Rectal smooth muscle tissue (tissue), 1 donor: ENCODE measurements around the gene ZMPSTE24.
A peak's percentile ranks its signal among the peaks of the same experiment; 100 is the strongest.

ENCODE experiments used
- H3K27ac ChIP-seq: one replicate; pipeline ENCODE4 v1.7.0; 2013; ENCODE audit warnings: low read depth, low read length, inconsistent platforms
- H3K27me3 ChIP-seq: one replicate; pipeline ENCODE4 v1.7.0; 2013; ENCODE audit warnings: low read length; ENCODE audit not compliant: control insufficient read depth, insufficient read depth
- H3K36me3 ChIP-seq: one replicate; pipeline ENCODE4 v1.7.0; 2013; ENCODE audit warnings: low read length; ENCODE audit not compliant: control insufficient read depth, insufficient read depth
- H3K4me1 ChIP-seq: one replicate; pipeline ENCODE4 v1.7.0; 2013; ENCODE audit warnings: low read length; ENCODE audit not compliant: control insufficient read depth, insufficient read depth
- H3K4me3 ChIP-seq: one replicate; pipeline ENCODE4 v1.7.0; 2013; ENCODE audit warnings: low read length
- H3K9ac ChIP-seq: one replicate; pipeline ENCODE4 v1.7.0; 2013; ENCODE audit warnings: low read length

Gene ZMPSTE24

DNA sequence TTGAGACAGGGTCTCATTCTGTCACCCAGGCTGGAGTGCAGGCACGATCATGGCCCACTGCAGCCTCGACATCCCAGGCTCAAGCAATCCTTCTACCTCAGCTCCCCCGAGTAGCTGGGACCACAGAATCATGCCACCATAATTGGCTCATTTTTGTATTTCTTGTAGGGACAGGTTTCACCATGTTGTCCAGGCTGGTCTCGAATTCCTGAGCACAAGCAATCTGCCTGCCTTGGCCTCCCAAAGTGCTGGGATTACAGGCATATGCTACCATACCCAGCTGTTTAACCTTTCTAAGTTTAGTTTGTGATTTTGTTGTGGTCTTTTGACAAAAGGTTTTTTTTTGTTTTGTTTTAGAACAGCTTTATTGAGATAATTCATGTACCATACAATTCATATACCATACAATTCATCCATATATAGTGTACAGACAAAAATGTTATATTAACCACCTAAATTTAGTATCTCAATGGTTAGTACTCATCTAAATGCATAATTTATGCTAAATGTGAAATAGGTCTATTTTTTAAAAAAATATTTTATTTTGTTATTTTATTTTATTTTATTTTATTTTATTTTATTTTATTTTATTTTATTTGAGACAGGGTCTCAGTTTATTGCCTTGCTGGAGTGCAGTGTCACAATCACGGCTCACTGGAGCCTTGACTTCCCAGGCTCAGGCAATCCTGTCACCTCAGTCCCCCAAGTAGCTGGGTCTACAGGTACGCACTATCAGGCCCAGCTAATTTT, 8.9 kb downstream of the ZMPSTE24 start:
- Histone ChIP-seq H3K9ac (no peak overlapping the region), H3K4me1 (peaks cover 25% of the 10 kb centered on the region), H3K27me3 (no peaks in the 10 kb centered on the region), H3K27ac (peak overlapping the region; percentile 79), H3K4me3 (no peak overlapping the region), H3K36me3 (peaks cover 23% of the 10 kb centered on the region)

DNA sequence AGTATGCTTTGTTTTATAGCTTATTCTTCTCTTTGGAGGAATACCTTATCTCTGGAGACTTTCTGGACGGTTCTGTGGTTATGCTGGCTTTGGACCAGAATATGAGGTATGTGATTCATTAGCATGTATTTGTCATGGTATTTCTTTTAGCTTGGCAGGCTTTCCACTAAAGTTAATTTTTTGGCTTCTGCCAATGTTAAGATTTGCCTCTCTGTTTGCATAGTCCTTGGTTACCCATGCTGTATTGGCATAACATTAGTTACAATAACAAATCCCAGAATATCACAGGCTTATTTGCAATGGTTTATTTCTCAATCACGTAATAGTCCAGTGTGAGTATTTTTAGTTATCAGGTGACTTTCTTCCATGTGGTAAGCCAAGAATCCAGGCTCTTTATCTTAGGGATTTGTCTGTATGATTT, 9.7 kb downstream of the ZMPSTE24 start:
- peak overlapping the region; percentile 79 for H3K27ac ChIP-seq
- peaks cover 17% of the 10 kb centered on the region for H3K36me3 ChIP-seq
- H3K27me3 ChIP-seq: no peaks in the 10 kb centered on the region
- no peak overlapping the region for H3K9ac ChIP-seq
- H3K4me3 ChIP-seq: no peak overlapping the region
- H3K4me1 ChIP-seq: peaks cover 25% of the 10 kb centered on the region

DNA sequence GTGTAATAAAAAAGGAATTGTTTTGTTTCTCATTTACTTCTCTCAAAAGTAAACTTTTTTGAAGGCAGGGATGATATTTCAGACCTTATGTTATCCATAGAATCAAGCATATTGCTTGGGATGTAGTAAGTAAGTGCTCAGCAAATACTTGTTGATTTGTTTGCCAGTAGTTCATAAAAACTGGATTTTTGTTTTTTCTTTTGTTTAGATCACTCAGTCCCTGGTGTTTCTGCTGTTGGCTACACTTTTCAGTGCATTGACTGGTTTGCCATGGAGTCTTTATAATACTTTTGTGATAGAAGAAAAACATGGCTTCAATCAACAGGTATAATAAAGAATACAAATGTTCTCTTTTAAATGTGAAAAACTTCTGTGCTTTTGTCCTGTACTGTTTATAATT, 10.2 kb downstream of the ZMPSTE24 start:
- Histone ChIP-seq H3K36me3 (peaks cover 17% of the 10 kb centered on the region), H3K27ac (peak overlapping the region; percentile 79)

DNA sequence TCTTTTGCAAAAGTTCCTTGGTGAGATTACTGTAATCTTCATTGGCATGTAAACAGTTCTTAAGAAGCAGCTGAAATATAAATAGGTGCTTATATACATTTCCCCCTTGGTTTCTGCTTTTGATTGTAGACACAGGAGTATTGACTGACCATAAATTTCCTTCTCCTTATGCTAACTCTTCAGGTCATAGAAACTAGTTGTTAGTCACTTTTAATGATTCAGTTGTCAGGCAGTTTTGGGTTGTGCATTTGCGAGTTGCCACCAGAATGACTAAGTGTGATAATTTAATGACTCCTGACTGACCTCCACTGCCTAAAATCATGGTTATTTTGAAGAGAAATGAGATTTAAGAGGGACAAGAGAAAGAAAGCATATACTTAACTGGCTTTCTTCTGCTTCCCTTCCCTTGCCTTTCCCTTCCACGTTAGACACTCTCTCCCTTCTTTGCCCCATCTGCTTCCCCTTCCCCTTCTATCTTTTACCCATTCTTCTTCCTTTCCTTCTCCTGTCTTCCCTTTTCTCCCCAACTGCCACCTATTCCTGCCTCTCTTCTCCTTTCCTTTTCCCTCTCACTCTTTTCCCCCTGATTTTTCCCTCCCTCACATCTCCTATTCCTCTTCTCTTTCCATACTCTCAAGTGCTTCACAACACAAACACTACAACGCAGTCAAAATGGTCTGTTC, 12.3 kb downstream of the ZMPSTE24 start:
- Histone ChIP-seq H3K4me3 (no peak overlapping the region), H3K27ac (peak overlapping the region; percentile 14), H3K9ac (no peak overlapping the region), H3K27me3 (no peaks in the 10 kb centered on the region), H3K36me3 (peaks cover 20% of the 10 kb centered on the region), H3K4me1 (peaks cover 19% of the 10 kb centered on the region)

More for the DNA sequence above, 10.2 kb downstream of the ZMPSTE24 start:
- Histone ChIP-seq H3K27me3 (no peaks in the 10 kb centered on the region), H3K4me1 (peaks cover 21% of the 10 kb centered on the region), H3K9ac (no peak overlapping the region), H3K4me3 (no peak overlapping the region)

DNA sequence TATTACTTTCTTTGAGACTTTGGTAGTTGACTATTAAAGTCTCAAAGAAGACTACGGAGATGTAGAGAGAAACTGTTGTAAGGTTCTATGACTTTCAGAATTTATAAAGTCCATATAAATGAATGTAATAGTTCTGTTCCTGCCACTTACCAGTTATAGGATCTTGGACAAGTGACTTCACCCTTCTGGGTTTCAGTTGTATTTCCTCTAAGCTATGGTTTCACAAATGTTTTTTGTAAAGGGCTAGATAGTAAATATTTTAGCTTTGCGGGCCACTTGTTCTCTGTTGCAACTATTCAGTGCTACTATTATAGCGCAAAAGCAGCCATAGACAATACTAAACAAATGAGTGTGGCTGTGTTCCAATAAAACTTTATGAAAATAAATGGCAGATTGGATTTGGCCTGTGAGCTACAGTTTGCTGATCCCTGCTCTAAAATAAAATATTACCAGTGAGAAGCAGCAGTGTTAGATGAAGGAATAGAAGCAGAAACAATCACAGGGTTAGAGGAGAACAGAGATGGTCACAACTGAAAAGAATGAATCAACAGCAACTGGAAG, 14.7 kb downstream of the ZMPSTE24 start:
- peaks cover 9% of the 10 kb centered on the region for H3K4me1 ChIP-seq
- H3K9ac ChIP-seq: no peak overlapping the region
- H3K27ac ChIP-seq: no peak overlapping the region
- no peaks in the 10 kb centered on the region for H3K27me3 ChIP-seq
- H3K4me3 ChIP-seq: no peak overlapping the region
- peaks cover 20% of the 10 kb centered on the region for H3K36me3 ChIP-seq

DNA sequence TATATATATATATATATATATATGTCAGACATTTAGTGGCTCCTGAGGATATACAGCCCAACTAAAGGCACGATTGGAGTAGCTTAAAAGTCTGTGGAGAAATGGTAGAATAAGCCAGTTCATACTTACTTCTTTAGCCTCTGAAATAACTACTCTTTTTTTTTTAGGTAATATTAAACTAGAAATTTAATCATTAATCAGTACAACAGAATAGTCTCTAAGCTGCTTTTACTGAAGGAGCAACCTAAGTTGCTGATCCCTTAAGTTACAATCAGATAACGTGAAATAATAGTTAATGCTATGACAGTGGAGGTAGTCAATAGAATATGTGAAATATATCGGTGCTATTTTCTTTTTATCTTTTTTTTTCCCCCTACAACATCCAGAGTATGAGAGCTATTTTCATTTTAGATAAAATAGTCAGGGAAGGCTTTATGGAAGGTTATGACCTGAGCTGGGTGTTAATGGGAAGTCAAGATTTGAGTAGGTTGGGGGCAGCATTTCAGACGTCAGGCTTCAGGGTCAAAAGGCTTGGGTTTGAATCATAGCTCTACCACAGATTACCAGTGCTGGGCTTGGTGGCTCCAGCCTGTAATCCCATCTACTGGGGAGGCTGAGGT, 15.6 kb downstream of the ZMPSTE24 start:
- H3K36me3 ChIP-seq: peaks cover 20% of the 10 kb centered on the region
- H3K27ac ChIP-seq: no peak overlapping the region
- no peak overlapping the region for H3K4me3 ChIP-seq
- H3K27me3 ChIP-seq: no peaks in the 10 kb centered on the region
- peaks cover 5% of the 10 kb centered on the region for H3K4me1 ChIP-seq
- H3K9ac ChIP-seq: no peak overlapping the region

DNA sequence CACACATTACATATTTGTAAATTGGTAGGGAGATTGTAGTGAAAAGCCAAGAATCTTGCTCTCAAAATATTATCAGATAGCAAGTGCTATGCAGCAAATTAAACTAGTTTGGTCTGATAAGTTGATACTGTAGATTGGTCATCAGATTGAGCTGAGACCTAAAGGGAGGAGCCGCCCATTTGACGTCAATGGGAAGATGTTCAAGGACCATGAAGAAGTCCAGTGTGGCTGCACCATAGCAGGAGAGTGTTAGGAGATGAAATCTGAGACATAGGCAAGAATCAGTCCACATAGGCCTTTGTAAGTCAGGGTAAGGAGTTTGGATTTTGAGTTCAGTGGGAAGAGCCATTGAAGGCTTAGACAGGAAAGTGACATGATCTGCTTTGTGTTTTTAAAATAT, 16.3 kb downstream of the ZMPSTE24 start:
- no peak overlapping the region for H3K9ac ChIP-seq
- peaks cover 20% of the 10 kb centered on the region for H3K36me3 ChIP-seq
- H3K27ac ChIP-seq: no peak overlapping the region
- no peak overlapping the region for H3K4me3 ChIP-seq
- H3K4me1 ChIP-seq: peaks cover 5% of the 10 kb centered on the region
- no peaks in the 10 kb centered on the region for H3K27me3 ChIP-seq

DNA sequence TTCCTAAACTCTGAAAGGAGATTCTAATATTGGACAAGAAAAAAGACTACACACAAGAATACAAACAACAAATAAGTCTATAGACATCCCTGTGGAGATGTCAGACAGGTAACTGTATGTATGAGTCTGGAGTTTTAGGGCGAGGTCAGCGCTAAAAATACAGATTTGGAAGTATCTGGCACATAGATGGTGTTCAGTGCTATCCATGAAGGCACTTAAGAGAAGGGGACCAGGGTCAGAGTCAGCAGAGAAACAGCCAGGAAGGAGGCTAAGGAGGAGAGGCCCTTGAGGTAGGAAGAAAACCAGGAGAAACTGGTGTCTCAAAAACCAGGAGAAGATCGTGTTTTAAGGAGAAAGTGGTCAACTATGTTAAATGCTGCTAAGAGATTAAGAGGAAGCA, 18.1 kb downstream of the ZMPSTE24 start:
- Histone ChIP-seq H3K27me3 (no peaks in the 10 kb centered on the region), H3K27ac (no peak overlapping the region), H3K4me1 (no peaks in the 10 kb centered on the region), H3K36me3 (peaks cover 7% of the 10 kb centered on the region), H3K9ac (no peak overlapping the region), H3K4me3 (no peak overlapping the region)

DNA sequence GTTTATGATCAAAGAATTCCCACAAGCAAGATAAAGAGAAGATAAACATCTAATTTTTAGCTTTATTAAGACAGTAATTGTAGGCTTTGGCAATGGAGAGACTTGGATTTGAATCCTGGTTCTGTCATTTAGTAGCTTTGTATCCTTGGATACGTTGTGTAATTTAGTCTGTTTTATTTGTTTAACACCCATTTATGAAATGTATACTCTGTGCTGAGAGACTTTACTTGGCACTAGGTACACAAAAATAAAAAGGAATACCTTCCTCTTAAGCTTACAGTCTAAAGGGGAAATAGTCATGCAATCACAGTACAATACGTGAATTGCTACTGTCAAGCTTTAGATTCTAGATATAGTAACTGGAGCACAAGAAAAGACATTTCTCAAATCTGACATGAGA, 23.8 kb downstream of the ZMPSTE24 start:
- H3K4me3 ChIP-seq: no peak overlapping the region
- H3K27me3 ChIP-seq: no peaks in the 10 kb centered on the region
- peak overlapping the region; percentile 4 for H3K27ac ChIP-seq
- H3K4me1 ChIP-seq: no peaks in the 10 kb centered on the region
- H3K36me3 ChIP-seq: peaks cover 9% of the 10 kb centered on the region
- no peak overlapping the region for H3K9ac ChIP-seq

DNA sequence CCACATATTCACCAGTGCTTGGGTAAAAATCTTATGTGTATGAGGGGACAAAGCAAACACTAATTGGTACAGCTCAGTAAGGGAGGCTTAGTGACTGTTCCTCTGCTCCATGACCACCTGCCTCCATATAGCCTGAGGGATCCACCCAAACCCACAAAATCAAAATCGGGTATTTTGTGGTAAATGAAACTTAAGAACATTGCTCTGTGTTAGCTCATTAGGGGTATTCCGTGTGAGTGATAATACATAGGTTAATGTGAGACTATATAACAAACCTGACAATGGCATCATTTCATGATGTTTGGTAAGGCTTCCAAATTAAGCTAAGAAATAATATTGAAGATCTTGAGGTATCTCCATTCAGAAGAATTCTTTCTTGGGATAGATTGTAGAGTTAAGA, 33.3 kb downstream of the ZMPSTE24 start:
- no peaks in the 10 kb centered on the region for H3K27me3 ChIP-seq
- H3K4me3 ChIP-seq: no peak overlapping the region
- no peak overlapping the region for H3K9ac ChIP-seq
- H3K4me1 ChIP-seq: no peaks in the 10 kb centered on the region
- no peak overlapping the region for H3K27ac ChIP-seq
- H3K36me3 ChIP-seq: peaks cover 18% of the 10 kb centered on the region

DNA sequence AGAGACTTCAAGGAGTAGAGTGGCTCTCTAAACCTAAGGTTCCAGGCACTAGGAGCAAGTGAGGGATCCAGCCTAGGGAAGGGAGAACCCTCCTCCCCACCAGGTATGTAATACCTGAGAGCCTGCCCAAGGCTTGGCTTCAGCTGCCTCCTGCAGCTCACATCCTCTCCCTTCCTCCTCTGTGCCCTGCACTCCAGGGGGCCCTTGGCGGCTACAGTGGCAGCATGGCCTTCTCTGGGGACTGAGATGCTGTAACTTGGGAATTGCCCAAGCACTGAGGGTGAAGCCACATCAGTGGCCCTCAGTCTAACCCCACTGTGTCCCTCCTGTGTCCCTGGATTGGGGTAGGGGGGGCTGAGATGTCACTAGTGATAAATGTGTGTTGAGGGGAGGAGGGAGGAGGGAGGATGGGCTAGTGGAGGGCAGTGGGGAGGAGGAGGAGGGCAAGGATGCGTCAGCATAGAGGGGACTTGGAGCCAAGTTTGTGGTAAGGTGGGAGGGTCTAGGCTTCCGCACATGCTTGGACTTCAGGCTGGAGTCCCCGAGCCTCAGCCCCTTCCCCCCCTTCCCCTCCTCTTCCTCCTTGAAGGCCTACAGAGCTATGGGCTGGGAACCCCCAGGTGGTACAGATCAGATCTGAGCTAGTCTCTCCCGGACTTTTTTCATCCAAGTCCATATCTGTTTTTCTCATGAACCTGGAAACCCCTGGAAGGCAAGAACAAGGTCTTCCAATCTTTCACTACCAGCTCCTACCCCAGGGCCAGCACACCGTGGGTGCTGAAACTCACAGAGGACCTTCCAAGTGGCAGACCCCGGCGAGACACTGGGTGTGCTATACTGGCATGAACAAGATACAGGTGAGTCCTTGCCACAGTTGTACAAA, 41.6 kb downstream of the ZMPSTE24 start:
- no peak overlapping the region for H3K4me3 ChIP-seq
- peaks cover 2% of the 10 kb centered on the region for H3K27me3 ChIP-seq

DNA sequence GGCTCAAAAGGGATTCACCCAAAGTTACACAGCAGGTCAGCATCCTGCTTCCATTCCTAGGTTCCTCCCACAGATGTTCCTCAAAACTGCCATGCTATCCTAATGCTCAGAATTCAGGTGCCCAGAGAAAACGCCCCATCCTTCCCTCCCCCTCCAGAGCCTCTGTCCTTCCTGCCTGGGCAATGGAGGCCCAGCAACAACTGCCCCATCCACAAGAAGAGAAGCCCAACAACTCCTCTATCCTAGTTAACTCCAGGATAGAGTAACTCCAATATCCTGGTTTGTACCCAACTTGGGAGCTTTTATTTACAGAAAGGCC, 42.2 kb downstream of the ZMPSTE24 start:
- Histone ChIP-seq H3K36me3 (no peaks in the 10 kb centered on the region), H3K4me3 (no peak overlapping the region), H3K27me3 (peaks cover 2% of the 10 kb centered on the region), H3K27ac (no peak overlapping the region), H3K9ac (no peak overlapping the region), H3K4me1 (no peaks in the 10 kb centered on the region)

More for the DNA sequence above, 41.6 kb downstream of the ZMPSTE24 start:
- Histone ChIP-seq H3K36me3 (peaks cover under 1% of the 10 kb centered on the region), H3K9ac (no peak overlapping the region), H3K4me1 (no peaks in the 10 kb centered on the region), H3K27ac (no peak overlapping the region)
